Ishikawa (cell line): Measurements from ENCODE around the gene CHCHD3.

Experiments used
- CEBPB ChIP-seq: IDR thresholded peaks from 2 replicates; pipeline ENCODE4 v1.6.1; 2012
- EGR1 ChIP-seq: IDR thresholded peaks from 2 replicates; pipeline ENCODE4 v1.6.1; 2012
- EP300 ChIP-seq: IDR thresholded peaks from 2 replicates; pipeline ENCODE4 v1.6.1; 2012; ENCODE audit warnings: borderline replicate concordance
- NFIC ChIP-seq: IDR thresholded peaks from 2 replicates; pipeline ENCODE4 v1.6.1; 2012
- RAD21 ChIP-seq: IDR thresholded peaks from 2 replicates; pipeline ENCODE4 v1.6.1; 2012; ENCODE audit warnings: low read depth
- TAF1 ChIP-seq: IDR thresholded peaks from 2 replicates; pipeline ENCODE4 v1.6.1; 2012; ENCODE audit warnings: low read depth, mild to moderate bottlenecking
- TEAD4 ChIP-seq: IDR thresholded peaks from 2 replicates; pipeline ENCODE4 v1.6.1; 2012
- YY1 ChIP-seq: IDR thresholded peaks from 2 replicates; pipeline ENCODE4 v1.6.1; 2012; ENCODE audit warnings: low read depth
- ZBTB7A ChIP-seq: IDR thresholded peaks from 2 replicates; pipeline ENCODE4 v1.6.1; 2012; ENCODE audit warnings: low read depth
- TF ChIP-seq, protein P1 (sequence below): IDR thresholded peaks from 2 replicates; pipeline ENCODE4 v1.6.1; 2012; ENCODE audit warnings: low read depth, mild to moderate bottlenecking

DNA sequence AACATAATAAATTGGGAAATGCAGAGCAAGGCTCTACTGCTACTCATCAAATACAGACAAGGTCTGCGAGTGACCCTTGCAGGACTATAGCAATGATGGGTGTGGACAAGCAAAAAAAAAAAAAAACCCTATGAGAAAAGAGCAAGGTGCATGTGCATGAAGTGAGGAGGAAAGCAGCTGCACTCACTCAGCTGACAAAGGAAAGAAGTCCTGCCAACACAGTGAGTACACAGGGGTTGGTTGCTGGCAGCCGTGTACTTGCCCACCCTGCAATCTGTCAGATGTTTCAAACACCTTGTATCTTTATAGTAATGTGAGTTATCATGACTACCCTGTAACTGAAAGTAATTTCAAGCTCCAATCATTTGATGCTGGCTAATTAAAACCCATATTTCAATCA, 20.5 kb downstream of the CHCHD3 start:
- TF ChIP-seq EP300 (no peak), YY1 (no peak), TAF1 (no peak), NFIC (no peak), TEAD4 (no peak), RAD21 (no peak), EGR1 (no peak), ZBTB7A (no peak), CEBPB (no peak)
- TF ChIP-seq, protein P1, sequence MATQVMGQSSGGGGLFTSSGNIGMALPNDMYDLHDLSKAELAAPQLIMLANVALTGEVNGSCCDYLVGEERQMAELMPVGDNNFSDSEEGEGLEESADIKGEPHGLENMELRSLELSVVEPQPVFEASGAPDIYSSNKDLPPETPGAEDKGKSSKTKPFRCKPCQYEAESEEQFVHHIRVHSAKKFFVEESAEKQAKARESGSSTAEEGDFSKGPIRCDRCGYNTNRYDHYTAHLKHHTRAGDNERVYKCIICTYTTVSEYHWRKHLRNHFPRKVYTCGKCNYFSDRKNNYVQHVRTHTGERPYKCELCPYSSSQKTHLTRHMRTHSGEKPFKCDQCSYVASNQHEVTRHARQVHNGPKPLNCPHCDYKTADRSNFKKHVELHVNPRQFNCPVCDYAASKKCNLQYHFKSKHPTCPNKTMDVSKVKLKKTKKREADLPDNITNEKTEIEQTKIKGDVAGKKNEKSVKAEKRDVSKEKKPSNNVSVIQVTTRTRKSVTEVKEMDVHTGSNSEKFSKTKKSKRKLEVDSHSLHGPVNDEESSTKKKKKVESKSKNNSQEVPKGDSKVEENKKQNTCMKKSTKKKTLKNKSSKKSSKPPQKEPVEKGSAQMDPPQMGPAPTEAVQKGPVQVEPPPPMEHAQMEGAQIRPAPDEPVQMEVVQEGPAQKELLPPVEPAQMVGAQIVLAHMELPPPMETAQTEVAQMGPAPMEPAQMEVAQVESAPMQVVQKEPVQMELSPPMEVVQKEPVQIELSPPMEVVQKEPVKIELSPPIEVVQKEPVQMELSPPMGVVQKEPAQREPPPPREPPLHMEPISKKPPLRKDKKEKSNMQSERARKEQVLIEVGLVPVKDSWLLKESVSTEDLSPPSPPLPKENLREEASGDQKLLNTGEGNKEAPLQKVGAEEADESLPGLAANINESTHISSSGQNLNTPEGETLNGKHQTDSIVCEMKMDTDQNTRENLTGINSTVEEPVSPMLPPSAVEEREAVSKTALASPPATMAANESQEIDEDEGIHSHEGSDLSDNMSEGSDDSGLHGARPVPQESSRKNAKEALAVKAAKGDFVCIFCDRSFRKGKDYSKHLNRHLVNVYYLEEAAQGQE: no peak
